GM19035 (cell line): Measurements from ENCODE around the gene PAIP1.
A peak's percentile ranks its signal among the peaks of the same experiment; 100 is the strongest.
"Not testable (repeated sequence)": the region's sequence is repeated elsewhere in the genome, so short reads cannot be mapped to it uniquely, and the experiment has no call there.

Source experiments
- ATAC-seq: cut with Tn5 transposase; IDR thresholded peaks from one replicate; pipeline ENCODE4 v1.9.1; 2021; ENCODE audit not compliant: unreplicated experiment

Gene PAIP1

GRCh38 chr5:43520615-43521014, 36.3 kb downstream of the PAIP1 start:
- no peak for ATAC-seq

- no peak for ATAC-seq
Measured at GRCh38 chr5:43515678-43516048, 41.2 kb downstream of the PAIP1 start.

- peak; percentile 100 for ATAC-seq
Measured at GRCh38 chr5:43514816-43515677, 41.8 kb downstream of the PAIP1 start, which contains the start of gene C5orf34. Gene C5orf34 (minus strand): TSS chr5:43515148. CDS start chr5:43509339, 5,809 bp downstream.

- peak; percentile 28 for ATAC-seq
Measured at GRCh38 chr5:43514471-43514815, 42.4 kb downstream of the PAIP1 start.

- no peak for ATAC-seq
Measured at GRCh38 chr5:43514025-43514424, 42.9 kb downstream of the PAIP1 start.

GRCh38 chr5:43511062-43511461, 45.8 kb downstream of the PAIP1 start:
- not testable (repeated sequence) for ATAC-seq

GRCh38 chr5:43498581-43498980, 58.3 kb downstream of the PAIP1 start:
- ATAC-seq = no peak

- no peak for ATAC-seq
Measured at GRCh38 chr5:43497311-43498104, 59.4 kb downstream of the PAIP1 start.

GRCh38 chr5:43491326-43491725, 65.6 kb downstream of the PAIP1 start:
- no peak for ATAC-seq

GRCh38 chr5:43486353-43486752, 70.5 kb downstream of the PAIP1 start:
- ATAC-seq = no peak

GRCh38 chr5:43485406-43485805, 71.5 kb downstream of the PAIP1 start:
- no peak for ATAC-seq

- peak; percentile 71 for ATAC-seq
Measured at GRCh38 chr5:43484106-43484849, 72.6 kb downstream of the PAIP1 start.

GRCh38 chr5:43483298-43484105, 73.4 kb downstream of the PAIP1 start, which contains the start of gene TMEM267:
Gene TMEM267 (minus strand): TSS chr5:43483865. CDS start chr5:43453969, 29,896 bp downstream.
- peak; percentile 89 for ATAC-seq

GRCh38 chr5:43482490-43483297, 74.2 kb downstream of the PAIP1 start:
- no peak for ATAC-seq
